Mucosa of rectum (tissue), 2 donors: ENCODE results near the gene SLC28A1.

Experiments
- H3K27ac ChIP-seq, 2 donors: one replicate each; pipeline ENCODE4 v1.7.0; 2013; ENCODE audit warnings: inconsistent platforms in 2 of 2, low read depth in 2 of 2, low read length in 2 of 2
- H3K27me3 ChIP-seq, 2 donors: one replicate each; pipeline ENCODE4 v1.7.0; 2013; ENCODE audit warnings: low read length in 2 of 2; ENCODE audit not compliant: control insufficient read depth in 2 of 2, insufficient read depth in 2 of 2
- H3K36me3 ChIP-seq, 2 donors: one replicate each; pipeline ENCODE4 v1.7.0; 2013; ENCODE audit warnings: low read length in 2 of 2; ENCODE audit not compliant: control insufficient read depth in 2 of 2, insufficient read depth in 2 of 2
- H3K4me1 ChIP-seq, 2 donors: one replicate each; pipeline ENCODE4 v1.7.0; 2013; ENCODE audit warnings: low read length in 2 of 2, mild to moderate bottlenecking in 1 of 2; ENCODE audit not compliant: control insufficient read depth in 2 of 2, insufficient read depth in 2 of 2
- H3K4me3 ChIP-seq, 2 donors: one replicate each; pipeline ENCODE4 v1.7.0; 2013; ENCODE audit warnings: low read length in 2 of 2
- H3K9ac ChIP-seq, 2 donors: one replicate each; pipeline ENCODE4 v1.7.0; 2013; ENCODE audit warnings: low read length in 2 of 2, low read depth in 1 of 2, mild to moderate bottlenecking in 1 of 2
- H3K9me3 ChIP-seq, 2 donors: one replicate each; pipeline ENCODE4 v1.7.0; 2013; ENCODE audit warnings: low read length in 2 of 2; ENCODE audit not compliant: control insufficient read depth in 2 of 2
- donor health status: healthy.
- donor health status: Normal muscosa, but diverticular disease.

The SLC28A1 gene

DNA sequence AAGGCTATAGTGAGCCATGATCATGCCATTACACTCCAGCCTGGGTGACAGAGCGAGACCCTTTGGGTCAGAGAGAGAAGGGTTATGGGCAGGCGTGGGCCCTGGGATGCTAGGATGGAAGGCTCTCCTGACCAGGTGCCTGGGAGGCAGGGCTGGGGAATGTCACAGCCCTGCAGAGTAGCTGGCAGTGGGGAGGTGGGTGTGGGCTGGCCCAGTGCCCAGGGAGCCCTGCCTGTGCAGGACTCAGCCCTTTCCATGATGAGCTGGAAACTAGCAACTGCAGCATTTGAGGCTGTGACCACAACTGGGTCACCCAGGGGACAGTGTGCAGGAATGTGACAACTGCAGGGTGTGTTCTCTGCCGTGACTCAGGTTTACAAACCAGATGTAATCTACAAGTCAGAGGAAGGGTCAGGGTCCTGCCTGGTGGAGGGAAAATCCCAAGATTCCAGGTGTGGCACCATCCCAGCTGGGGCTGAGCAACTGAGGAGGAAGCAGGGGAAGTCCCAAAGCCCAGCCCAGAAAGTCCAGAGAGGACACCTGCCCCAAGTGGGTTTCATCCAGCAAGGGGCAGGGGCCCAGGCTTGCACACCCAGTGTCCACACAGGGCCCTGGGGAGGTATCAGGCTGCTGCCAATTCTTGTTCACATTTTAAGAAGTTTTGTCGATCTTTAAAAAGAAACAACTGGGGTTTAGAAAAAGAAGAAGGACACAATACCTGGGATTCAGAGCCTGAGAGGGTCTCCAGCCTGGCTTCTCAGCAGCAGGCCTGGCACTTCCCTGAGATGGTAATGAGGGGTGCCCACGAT lies 45.5 kb downstream of the SLC28A1 start:
- no peaks in the 10 kb centered on the region for H3K36me3 ChIP-seq
- no peak overlapping the region for H3K9ac ChIP-seq
- H3K27me3 ChIP-seq, result no peaks in the 10 kb centered on the region
- peaks cover 4 to 15% of the 10 kb centered on the region in 2 donors for H3K4me1 ChIP-seq
- no peak overlapping the region for H3K4me3 ChIP-seq
- peak overlapping the region in 1 of 2 donors; percentile 44 for H3K27ac ChIP-seq
- H3K9me3 ChIP-seq, result no peaks in the 10 kb centered on the region

DNA sequence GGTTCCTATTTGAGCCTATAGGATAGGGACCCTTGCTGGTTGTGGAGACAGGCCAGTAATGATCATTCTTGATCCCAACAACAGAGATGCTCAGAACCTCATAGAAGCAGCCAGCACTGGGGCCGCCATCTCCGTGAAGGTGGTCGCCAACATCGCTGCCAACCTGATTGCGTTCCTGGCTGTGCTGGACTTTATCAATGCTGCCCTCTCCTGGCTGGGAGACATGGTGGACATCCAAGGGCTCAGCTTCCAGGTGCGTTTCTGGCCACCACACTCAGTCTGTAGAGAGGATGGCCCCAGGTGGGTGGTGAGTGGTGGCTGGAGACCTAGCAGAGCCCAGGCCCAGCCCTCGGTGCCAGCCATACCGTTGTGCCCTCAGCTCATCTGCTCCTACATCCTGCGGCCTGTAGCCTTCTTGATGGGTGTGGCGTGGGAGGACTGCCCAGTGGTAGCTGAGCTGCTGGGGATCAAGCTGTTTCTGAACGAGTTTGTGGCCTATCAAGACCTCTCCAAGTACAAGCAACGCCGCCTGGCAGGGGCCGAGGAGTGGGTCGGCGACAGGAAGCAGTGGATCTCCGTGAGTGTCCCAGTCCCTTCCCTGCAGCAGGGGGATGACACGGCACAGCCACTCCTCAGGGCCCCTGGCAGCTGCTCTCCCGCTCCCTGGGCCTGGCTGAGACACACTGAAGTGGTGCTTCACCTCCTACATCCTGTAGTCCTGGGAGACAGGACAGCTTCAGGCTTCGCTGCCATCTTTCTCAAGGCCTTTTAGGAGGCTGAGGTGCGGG lies 50.7 kb downstream of the SLC28A1 start:
- Histone ChIP-seq H3K36me3 (no peaks in the 10 kb centered on the region), H3K9me3 (no peaks in the 10 kb centered on the region), H3K27me3 (no peaks in the 10 kb centered on the region)

GRCh38 chr15:84937144-84937543 lies 52.7 kb downstream of the SLC28A1 start:
- Histone ChIP-seq H3K9me3 (no peaks in the 10 kb centered on the region), H3K4me3 (no peak overlapping the region), H3K27ac (no peak overlapping the region), H3K9ac (no peak overlapping the region), H3K27me3 (no peaks in the 10 kb centered on the region), H3K4me1 (no peaks in the 10 kb centered on the region), H3K36me3 (no peaks in the 10 kb centered on the region)

More for the DNA sequence above, 50.7 kb downstream of the SLC28A1 start:
- Histone ChIP-seq H3K9ac (no peak overlapping the region), H3K4me3 (no peak overlapping the region), H3K4me1 (peaks cover 0 to 4% of the 10 kb centered on the region in 2 donors), H3K27ac (no peak overlapping the region)

DNA sequence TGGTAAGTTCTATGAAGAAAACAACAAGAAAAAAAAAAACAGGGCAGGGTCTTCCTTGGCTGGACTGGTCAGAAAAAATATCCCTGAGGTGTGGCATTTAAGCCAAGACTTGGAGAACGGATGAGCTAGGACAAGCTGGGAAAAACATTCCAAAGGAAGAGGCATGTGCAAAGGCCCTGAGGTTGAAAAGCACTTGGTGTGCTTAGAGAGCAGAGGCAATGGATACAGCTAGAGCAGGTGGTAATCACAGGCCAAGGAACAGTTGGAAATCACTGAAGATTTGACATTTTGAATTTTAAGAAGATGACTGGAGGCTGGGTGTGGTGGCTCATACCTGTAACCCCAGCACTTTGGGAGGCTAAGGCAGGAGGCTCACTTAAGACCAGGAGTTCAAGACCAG lies 54.3 kb downstream of the SLC28A1 start:
- H3K9me3 ChIP-seq, result no peaks in the 10 kb centered on the region
- no peak overlapping the region for H3K4me3 ChIP-seq
- no peaks in the 10 kb centered on the region for H3K4me1 ChIP-seq
- no peaks in the 10 kb centered on the region for H3K27me3 ChIP-seq
- H3K36me3 ChIP-seq, result no peaks in the 10 kb centered on the region
- no peak overlapping the region for H3K9ac ChIP-seq
- no peak overlapping the region for H3K27ac ChIP-seq

GRCh38 chr15:84940399-84940798 lies 55.9 kb downstream of the SLC28A1 start:
- no peak overlapping the region for H3K9ac ChIP-seq
- no peaks in the 10 kb centered on the region for H3K9me3 ChIP-seq
- no peak overlapping the region for H3K4me3 ChIP-seq
- H3K27me3 ChIP-seq, result no peaks in the 10 kb centered on the region
- no peaks in the 10 kb centered on the region for H3K36me3 ChIP-seq
- no peaks in the 10 kb centered on the region for H3K4me1 ChIP-seq
- H3K27ac ChIP-seq, result no peak overlapping the region

DNA sequence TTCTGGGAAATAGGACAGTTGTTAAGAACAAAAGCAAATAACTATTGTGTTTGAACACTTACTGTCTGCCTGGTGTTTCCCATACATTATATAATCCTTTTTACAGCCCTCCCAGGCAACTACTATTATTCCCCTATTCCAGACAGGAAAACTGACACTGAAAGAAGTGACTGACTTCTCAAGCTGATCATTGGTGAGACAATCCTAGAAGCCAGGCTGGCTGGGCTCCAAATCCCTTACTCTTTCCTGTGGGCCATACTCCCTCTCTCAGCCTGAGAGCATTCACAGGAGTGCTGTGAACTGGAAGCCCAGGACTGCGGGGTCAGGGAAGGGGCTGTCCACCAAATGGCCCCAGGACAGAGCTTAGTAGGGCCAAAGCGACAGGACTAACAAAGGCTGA lies 58.0 kb downstream of the SLC28A1 start:
- Histone ChIP-seq H3K27me3 (no peaks in the 10 kb centered on the region), H3K4me1 (no peaks in the 10 kb centered on the region), H3K9ac (no peak overlapping the region), H3K9me3 (no peaks in the 10 kb centered on the region), H3K36me3 (no peaks in the 10 kb centered on the region), H3K27ac (no peak overlapping the region), H3K4me3 (no peak overlapping the region)

GRCh38 chr15:84944311-84944710 lies 59.8 kb downstream of the SLC28A1 start:
- Histone ChIP-seq H3K27me3 (no peaks in the 10 kb centered on the region), H3K9me3 (no peaks in the 10 kb centered on the region), H3K4me3 (no peak overlapping the region), H3K4me1 (peaks cover 0 to 2% of the 10 kb centered on the region in 2 donors), H3K36me3 (no peaks in the 10 kb centered on the region), H3K9ac (no peak overlapping the region), H3K27ac (no peak overlapping the region)

DNA sequence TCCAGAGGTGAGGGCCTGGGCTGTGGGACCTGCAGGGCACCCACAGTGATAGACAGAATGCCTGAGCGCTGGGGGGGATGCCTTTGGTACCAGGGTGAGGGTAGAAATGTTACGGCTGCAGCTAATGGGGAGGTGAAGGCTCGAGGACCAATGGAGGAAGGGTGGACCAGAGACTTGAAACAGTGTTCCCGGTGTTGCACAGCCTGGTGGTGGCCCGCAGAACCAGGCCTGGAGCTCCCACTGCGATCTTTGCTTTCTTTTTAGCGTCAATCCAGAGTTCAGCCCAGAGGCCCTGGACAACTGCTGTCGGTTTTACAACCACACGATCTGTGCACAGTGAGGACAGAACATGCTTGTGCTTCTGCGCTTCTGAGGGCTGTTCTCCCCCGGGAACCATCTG lies 60.4 kb downstream of the SLC28A1 start:
- peaks cover 0 to 2% of the 10 kb centered on the region in 2 donors for H3K4me1 ChIP-seq
- no peaks in the 10 kb centered on the region for H3K36me3 ChIP-seq
- no peak overlapping the region for H3K27ac ChIP-seq
- H3K27me3 ChIP-seq, result no peaks in the 10 kb centered on the region
- H3K9me3 ChIP-seq, result no peaks in the 10 kb centered on the region
- no peak overlapping the region for H3K9ac ChIP-seq
- H3K4me3 ChIP-seq, result no peak overlapping the region

GRCh38 chr15:84946772-84947489 lies 62.5 kb downstream of the SLC28A1 start:
- no peak overlapping the region for H3K27ac ChIP-seq
- no peak overlapping the region for H3K4me3 ChIP-seq
- no peaks in the 10 kb centered on the region for H3K27me3 ChIP-seq
- H3K36me3 ChIP-seq, result no peaks in the 10 kb centered on the region
- no peak overlapping the region for H3K9ac ChIP-seq
- H3K9me3 ChIP-seq, result no peaks in the 10 kb centered on the region
- H3K4me1 ChIP-seq, result peaks cover 0 to 2% of the 10 kb centered on the region in 2 donors
